ENCODE results near the gene ACTR1A.
A peak's percentile ranks its signal among the peaks of the same experiment; 100 is the strongest.

The ACTR1A gene

GRCh38 chr10:102507521-102507920, 5.0 kb upstream of the ACTR1A start:
- no peak overlapping the region for H3K4me2 ChIP-seq (ENCODE audit: low read depth, low read length, poor library complexity, severe bottlenecking)
- H3K9me2 ChIP-seq (replicated peaks; ENCODE audit: insufficient read depth, low read length): no peaks in the 10 kb centered on the region
- H3K9ac ChIP-seq (ENCODE audit: low read length): no peak overlapping the region
- no peak overlapping the region for H3K4me3 ChIP-seq (ENCODE audit: insufficient read depth, low read length, poor library complexity, severe bottlenecking)
- no peak overlapping the region for H3K27ac ChIP-seq (ENCODE audit: low read depth, low read length)
- H3F3A ChIP-seq (ENCODE audit: insufficient read depth): peaks cover 19% of the 10 kb centered on the region
- no peaks in the 10 kb centered on the region for H3K36me3 ChIP-seq (ENCODE audit: low read length)
- TF ChIP-seq CTCF (IDR thresholded peaks at IDR 0.05; ENCODE audit: insufficient read depth, low read length, poor library complexity, severe bottlenecking): no peak
- no peak for TF ChIP-seq EZH2phosphoT487 (conservative IDR thresholded peaks at IDR 0.05; ENCODE audit: low read length)
- H4K20me1 ChIP-seq (ENCODE audit: low read depth, low read length): no peaks in the 10 kb centered on the region
- no peak overlapping the region for H2AFZ ChIP-seq (ENCODE audit: low read depth, low read length, severe bottlenecking)
- no peaks in the 10 kb centered on the region for H3K9me3 ChIP-seq (ENCODE audit: insufficient read depth, low read length)
- H3K79me2 ChIP-seq (ENCODE audit: insufficient read depth, low read length): no peaks in the 10 kb centered on the region
- no peaks in the 10 kb centered on the region for H3K27me3 ChIP-seq (ENCODE audit: low read length)

GRCh38 chr10:102505462-102506115, 3.1 kb upstream of the ACTR1A start:
- Histone ChIP-seq H3K27me3 (ENCODE audit: low read length) (no peaks in the 10 kb centered on the region), H3F3A (ENCODE audit: insufficient read depth) (peaks cover 7% of the 10 kb centered on the region), H3K9ac (ENCODE audit: low read length) (no peak overlapping the region), H3K4me3 (ENCODE audit: insufficient read depth, low read length, poor library complexity, severe bottlenecking) (no peak overlapping the region), H3K9me2 (replicated peaks; ENCODE audit: insufficient read depth, low read length) (no peaks in the 10 kb centered on the region), H3K27ac (ENCODE audit: low read depth, low read length) (no peak overlapping the region), H2AFZ (ENCODE audit: low read depth, low read length, severe bottlenecking) (no peak overlapping the region), H4K20me1 (ENCODE audit: low read depth, low read length) (no peaks in the 10 kb centered on the region), H3K36me3 (ENCODE audit: low read length) (no peaks in the 10 kb centered on the region), H3K79me2 (ENCODE audit: insufficient read depth, low read length) (peaks cover 13% of the 10 kb centered on the region), H3K9me3 (ENCODE audit: insufficient read depth, low read length) (no peaks in the 10 kb centered on the region), H3K4me2 (ENCODE audit: low read depth, low read length, poor library complexity, severe bottlenecking) (no peak overlapping the region)
- TF ChIP-seq EZH2phosphoT487 (conservative IDR thresholded peaks at IDR 0.05; ENCODE audit: low read length): no peak
- no peak for TF ChIP-seq CTCF (IDR thresholded peaks at IDR 0.05; ENCODE audit: insufficient read depth, low read length, poor library complexity, severe bottlenecking)

- H3K9me2 ChIP-seq (replicated peaks; ENCODE audit: insufficient read depth, low read length): no peaks in the 10 kb centered on the region
- H3K27me3 ChIP-seq (ENCODE audit: low read length): no peaks in the 10 kb centered on the region
- H3K9ac ChIP-seq (ENCODE audit: low read length): peak overlapping the region; percentile 78
- peak overlapping the region; percentile 79 for H3K4me3 ChIP-seq (ENCODE audit: insufficient read depth, low read length, poor library complexity, severe bottlenecking)
- no peak overlapping the region for H2AFZ ChIP-seq (ENCODE audit: low read depth, low read length, severe bottlenecking)
- H3K4me2 ChIP-seq (ENCODE audit: low read depth, low read length, poor library complexity, severe bottlenecking): peak overlapping the region; percentile 93
- peaks cover 7% of the 10 kb centered on the region for H3F3A ChIP-seq (ENCODE audit: insufficient read depth)
- H3K27ac ChIP-seq (ENCODE audit: low read depth, low read length): no peak overlapping the region
- H3K79me2 ChIP-seq (ENCODE audit: insufficient read depth, low read length): peaks cover 17% of the 10 kb centered on the region
- TF ChIP-seq EZH2phosphoT487 (conservative IDR thresholded peaks at IDR 0.05; ENCODE audit: low read length) (no peak), CTCF (IDR thresholded peaks at IDR 0.05; ENCODE audit: insufficient read depth, low read length, poor library complexity, severe bottlenecking) (no peak)
- no peaks in the 10 kb centered on the region for H3K36me3 ChIP-seq (ENCODE audit: low read length)
- no peaks in the 10 kb centered on the region for H3K9me3 ChIP-seq (ENCODE audit: insufficient read depth, low read length)
- H4K20me1 ChIP-seq (ENCODE audit: low read depth, low read length): no peaks in the 10 kb centered on the region
These were observed 2.4 kb upstream of the ACTR1A start for GRCh38 chr10:102504976-102505300.
